Measurements from ENCODE around the gene SPG7.
A peak's percentile ranks its signal among the peaks of the same experiment; 100 is the strongest.

Gene SPG7

DNA sequence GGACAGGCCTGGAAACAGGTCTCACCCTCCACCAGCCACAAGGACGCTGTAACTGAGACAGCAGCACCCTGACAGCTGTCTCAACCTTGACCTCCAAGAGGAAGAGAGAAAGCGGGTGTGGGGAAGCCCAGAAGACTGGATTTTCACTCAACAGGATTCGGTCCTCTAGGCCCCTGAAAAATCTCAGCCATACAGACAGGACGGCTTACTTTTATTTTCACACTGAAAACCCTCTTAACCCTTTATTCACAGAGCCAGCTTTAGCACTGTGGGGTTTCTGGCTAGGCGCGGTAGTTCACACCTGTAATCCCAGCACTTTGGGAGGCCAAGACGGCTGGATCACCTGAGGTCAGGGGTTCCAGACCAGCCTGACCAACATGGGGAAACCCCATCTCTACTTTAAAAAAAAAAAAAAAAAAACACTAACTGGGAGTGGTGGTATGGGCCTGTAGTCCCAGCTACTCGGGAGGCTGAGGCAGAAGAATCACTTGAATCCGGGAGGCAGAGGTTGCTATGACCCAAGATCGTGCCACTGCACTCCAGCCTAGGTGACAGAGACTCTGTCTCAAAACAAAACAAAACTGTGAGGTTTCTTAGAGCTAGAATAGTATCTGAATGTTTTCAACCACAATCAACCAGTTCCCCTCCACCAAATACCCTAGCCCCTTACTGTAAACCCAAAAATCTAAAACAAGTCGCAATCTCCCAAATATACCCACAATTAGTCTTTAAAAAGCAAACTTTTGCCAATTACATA lies 23.1 kb upstream of the SPG7 start:
- no peak for DNase-seq (ENCODE audit: low read depth in 4 of 4, low spot score in 1 of 4)

DNA sequence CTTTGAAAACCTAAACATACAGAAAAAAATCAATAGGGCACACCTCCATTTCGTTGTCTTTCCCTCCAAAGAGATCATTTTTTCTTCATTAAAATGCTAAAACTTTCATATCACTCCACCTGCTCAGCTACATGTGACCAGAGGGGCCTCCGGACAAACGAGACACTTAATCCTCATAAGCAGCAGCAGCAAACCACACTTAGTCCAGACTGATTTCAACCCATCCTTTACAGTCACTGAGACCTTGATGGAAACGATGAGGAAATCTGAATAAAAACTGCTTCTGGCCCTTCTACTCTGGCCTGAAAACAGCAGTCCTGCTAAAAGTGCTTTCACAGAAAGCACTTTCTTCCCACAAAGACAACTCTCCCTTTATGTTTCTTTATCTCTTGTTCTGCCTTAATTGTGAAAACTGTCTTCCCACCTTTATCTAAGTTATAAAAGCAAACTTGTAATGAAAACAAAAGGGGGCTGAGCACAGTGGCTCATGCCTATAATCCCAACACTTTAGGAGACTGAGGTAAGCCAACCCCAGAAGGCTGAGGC lies 22.4 kb upstream of the SPG7 start:
- no peak for DNase-seq (ENCODE audit: low read depth in 4 of 4, low spot score in 1 of 4)

DNA sequence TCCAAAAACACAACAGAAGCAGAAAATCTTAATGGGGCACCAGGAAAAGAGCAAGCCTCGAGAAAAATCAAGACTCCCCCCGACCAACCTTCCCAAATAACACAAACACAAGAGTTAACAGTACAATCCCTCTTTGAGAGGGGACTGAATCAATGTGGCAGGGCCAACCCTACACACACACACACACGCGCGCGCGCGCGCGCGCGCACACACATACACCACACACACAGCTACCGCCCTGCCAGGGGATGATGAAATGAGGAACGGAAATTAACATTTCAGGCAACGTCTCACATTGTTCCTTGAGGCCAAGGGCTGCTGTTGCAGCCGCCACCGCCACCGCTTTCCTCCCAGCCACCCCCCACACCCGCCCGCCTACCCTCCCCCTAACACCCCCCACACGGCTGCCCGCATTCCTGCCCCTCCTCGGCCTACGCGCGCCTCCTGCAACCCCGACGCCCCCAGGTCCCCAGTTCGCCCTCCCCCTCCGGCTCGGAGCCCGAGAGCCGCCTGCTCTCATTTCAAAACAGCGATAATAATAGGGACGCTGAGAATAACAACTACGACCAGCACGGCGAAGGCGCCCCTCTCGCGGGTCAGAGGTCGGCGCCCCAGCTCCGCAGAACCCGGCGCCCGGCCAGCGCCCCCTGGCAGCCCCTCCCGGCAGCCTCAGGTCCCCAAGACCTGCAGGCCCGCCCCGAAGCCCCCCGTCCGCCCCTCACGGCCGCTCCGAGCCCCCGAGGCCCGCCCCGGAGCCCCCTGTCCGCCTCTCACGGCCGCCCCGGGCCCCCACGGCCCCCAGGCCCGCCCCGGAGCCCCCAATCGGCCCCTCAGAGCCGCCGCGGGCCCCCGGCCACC lies 18.9 kb upstream of the SPG7 start:
- peak; percentile 49 to 71 (median 54) for DNase-seq (ENCODE audit: low read depth in 4 of 4, low spot score in 1 of 4)

DNA sequence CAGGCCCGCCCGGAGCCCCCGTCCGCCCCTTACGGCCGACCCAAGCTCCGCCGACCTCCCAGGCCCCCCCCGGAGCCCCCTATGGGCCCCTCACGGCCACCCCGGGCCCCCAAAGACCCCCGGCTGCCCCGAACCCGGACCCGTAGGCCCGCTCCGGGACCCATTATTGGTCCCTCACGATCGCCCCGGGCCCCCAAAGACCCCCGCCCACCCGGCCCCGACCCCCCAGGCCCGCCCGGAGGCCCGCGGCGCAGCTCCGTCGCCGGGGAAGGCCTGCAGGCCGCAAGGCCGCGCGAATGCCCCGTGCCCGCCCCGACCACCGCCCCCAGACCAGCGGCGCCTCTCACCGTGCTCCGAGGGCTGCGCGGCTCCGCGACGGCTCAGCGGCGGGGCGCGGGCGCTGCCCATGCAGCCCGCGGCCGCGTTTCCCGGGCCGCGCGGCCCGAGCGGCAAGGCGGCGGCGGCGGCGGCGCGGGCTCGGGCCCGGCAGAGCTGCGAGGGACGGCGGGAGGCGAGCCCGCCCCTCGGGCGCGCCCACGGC lies 18.2 kb upstream of the SPG7 start:
- no peak for DNase-seq (ENCODE audit: low read depth in 4 of 4, low spot score in 1 of 4)

- peak; percentile 87 to 96 (median 95) for DNase-seq (ENCODE audit: low read depth in 4 of 4, low spot score in 1 of 4)
Measured at GRCh38 chr16:89490439-89491237, 17.6 kb upstream of the SPG7 start, which contains the start of gene ANKRD11. Gene ANKRD11 (minus strand): TSS chr16:89490561. CDS start chr16:89317019, 173,542 bp downstream.

DNA sequence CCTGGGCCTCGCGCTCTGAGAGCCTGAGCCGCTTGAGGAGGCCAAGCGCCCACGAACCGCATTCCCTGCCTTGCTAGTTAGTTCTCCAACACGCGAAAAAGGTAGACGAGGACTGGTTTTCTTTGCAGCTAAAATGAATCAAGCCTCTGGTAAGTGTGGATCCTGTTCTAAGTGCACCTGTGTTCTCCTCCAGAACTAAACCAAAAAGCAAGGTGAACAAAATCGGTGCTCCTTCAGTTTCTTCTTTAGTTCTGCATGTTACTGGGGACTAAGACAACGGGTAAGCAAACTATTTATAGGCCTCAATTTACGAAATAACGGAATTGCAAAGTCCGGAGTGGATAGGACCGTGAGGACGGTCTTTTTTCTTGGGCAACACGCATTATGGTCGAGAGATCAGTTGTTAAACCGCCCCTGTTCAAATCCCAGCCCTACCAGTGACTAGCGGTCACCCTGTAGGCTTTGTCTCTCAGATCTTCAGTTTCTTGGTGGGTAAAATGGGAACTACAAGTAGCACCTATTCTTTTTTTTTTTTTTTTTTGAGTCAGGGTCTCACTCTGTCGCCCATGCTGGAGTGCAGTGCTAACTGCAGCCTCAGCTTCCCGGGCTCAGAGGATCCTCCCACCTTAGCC lies 16.8 kb upstream of the SPG7 start:
- DNase-seq (ENCODE audit: low read depth in 4 of 4, low spot score in 1 of 4) = no peak

DNA sequence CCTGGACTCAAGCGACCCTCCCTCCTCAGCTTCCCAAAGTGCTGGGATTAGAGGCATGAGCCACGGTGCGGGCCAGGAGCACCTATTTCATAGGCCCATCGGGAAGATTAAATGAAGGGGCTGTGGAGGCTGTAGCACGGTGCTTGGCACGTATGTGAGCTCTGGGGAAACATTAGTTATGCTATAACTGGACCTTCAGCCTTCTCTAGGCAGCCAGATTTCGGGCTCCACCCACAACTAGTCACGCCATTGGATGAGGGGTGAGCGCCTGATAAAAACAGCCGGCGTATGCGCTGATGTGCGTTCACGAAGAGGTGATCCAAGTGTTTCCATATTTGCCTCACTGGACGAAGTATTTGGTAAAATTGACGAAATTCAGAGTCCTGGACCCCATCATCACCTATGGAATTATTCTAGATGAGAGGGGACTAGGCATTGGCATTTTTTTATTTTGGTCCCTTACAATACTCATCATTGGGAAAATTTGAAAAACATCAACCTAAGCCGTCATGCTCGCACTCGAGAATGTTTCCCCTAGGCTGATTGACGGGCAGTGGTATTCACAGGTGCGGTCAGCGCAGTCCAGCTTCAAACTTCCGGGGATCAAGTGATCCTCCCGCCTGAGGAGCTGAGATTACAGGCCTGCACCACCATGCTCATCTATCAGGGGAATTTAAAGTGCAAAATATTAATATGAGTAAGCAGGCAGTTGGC lies 16.1 kb upstream of the SPG7 start:
- no peak for DNase-seq (ENCODE audit: low read depth in 4 of 4, low spot score in 1 of 4)

GRCh38 chr16:89493776-89494175 lies 14.4 kb upstream of the SPG7 start:
- no peak for DNase-seq (ENCODE audit: low read depth in 4 of 4, low spot score in 1 of 4)

GRCh38 chr16:89495121-89495520 lies 13.1 kb upstream of the SPG7 start:
- no peak for DNase-seq (ENCODE audit: low read depth in 4 of 4, low spot score in 1 of 4)

GRCh38 chr16:89498839-89499238 lies 9.4 kb upstream of the SPG7 start:
- DNase-seq (ENCODE audit: low read depth in 4 of 4, low spot score in 1 of 4) = no peak

DNA sequence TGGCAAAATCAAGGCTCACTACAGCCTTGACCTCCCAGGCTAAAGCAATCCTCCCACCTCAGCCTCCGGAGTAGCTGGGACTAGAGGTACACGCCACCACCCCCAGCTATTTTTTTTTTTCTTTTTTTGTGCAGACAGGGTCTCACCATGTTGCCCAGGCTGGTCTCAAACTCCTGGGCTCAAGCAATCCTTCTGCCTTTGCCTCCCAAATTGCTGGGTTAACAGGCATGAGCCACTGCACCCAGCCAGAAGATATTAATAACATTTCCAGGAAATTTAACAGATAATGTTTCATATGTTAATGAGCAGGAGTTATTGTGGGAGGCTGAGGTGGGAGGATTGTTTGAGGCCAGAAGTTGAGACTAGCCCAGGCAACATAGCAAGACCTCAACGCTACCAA lies 8.4 kb upstream of the SPG7 start:
- DNase-seq (ENCODE audit: low read depth in 4 of 4, low spot score in 1 of 4) = no peak

GRCh38 chr16:89502081-89502843 lies 5.9 kb upstream of the SPG7 start:
- no peak for DNase-seq (ENCODE audit: low read depth in 4 of 4, low spot score in 1 of 4)

DNA sequence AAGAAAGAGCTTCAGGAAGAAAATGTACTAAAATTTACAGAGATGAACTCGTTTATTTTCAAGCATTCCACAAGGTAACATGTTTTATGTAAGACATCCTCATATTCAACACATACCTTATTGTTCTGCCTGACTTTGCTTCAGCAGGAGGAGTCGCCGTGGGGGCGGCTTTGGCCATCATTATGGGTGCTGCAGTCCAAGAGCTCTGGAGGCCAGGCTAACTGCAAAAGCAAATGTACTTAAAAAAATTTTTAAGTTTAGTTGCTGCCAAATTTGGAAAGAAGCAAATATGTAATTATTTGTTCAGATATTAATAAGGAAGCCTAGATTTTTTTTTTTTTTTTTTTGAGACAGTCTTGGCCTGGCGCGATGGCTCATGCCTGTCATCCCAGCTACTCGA lies 4.1 kb upstream of the SPG7 start:
- DNase-seq (ENCODE audit: low read depth in 4 of 4, low spot score in 1 of 4) = no peak

GRCh38 chr16:89505204-89506112 lies 2.7 kb upstream of the SPG7 start:
- peak; percentile 76 to 85 (median 80) for DNase-seq (ENCODE audit: low read depth in 4 of 4, low spot score in 1 of 4)

- no peak for DNase-seq (ENCODE audit: low read depth in 4 of 4, low spot score in 1 of 4)
Measured at GRCh38 chr16:89506113-89506504, 2.1 kb upstream of the SPG7 start.

GRCh38 chr16:89506791-89507191 lies 1.4 kb upstream of the SPG7 start:
- DNase-seq (ENCODE audit: low read depth in 4 of 4, low spot score in 1 of 4) = no peak

DNA sequence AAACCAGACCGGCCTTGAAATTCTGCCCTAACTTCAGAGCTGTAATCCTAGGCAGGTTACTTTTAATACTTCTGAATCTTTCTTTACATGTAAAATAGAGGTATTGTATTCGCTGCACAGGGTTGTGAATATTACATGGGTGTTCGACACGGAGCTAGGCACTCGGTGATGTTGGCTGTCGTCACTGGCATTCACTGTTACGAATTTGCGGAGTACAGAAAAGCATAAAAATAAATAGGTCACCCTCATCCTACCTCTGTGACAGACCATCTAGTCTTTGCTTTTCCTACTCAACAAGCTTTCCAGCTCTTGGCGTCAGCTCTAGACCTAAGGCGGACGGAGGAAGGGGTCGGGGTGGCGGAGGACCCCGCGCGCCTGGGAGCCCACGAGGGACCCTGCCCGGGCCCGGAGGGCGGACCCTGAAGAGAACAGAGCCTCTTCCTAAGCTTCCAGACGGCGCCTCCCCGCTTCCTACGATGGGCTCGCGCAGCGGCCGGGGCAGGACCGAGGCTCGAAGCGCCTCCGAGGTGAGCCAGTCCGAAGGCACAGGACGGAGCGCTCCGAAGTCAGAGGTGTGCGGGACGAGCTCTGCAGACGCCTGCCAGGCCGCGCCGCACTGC lies 879 bp upstream of the SPG7 start:
- DNase-seq (ENCODE audit: low read depth in 4 of 4, low spot score in 1 of 4) = no peak

DNA sequence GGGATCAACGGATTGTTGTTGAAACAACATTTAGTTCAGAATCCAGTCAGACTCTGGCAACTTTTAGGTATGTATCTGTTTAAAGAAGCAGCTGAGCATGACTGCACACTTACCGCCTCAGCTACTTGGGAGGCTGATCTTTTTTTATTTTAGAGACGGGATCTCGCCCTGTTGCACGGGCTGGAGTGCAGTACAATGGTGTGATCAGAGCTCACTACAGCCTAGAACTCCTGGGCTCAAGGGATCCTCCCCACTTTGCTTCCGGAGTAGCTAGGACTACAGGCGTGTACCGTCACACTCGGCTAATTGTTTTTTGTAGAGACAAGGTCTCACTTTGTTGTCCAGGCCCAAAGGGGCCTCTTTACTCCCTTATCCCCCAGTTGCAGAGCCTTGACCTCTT lies 2.3 kb downstream of the SPG7 start:
- DNase-seq (ENCODE audit: low read depth in 4 of 4, low spot score in 1 of 4) = no peak

Measured in stimulated activated CD4-positive, alpha-beta T cell treated with anti-CD3 and anti-CD28 coated beads, Interleukin-1b, Interleukin-23, amount 100 ng/mL, for 24 hours (primary cell).